H1 (cell line): ENCODE results near the gene NTN4. TPM values are rescaled to one million over a fixed set of nuclear protein-coding genes. Genes with fewer than 3 reads are reported as not detected.

Experiments used
- CREB1 ChIP-seq: IDR thresholded peaks from 2 replicates; pipeline ENCODE4 v1.6.1; 2012; ENCODE audit warnings: inconsistent platforms
- RNF2 ChIP-seq: fragments of 200-900, 300-1000 bp; sonication (generic); IDR thresholded peaks from 2 replicates; pipeline ENCODE4 v1.7.1; 2016; ENCODE audit warnings: borderline replicate concordance, low read depth, mild to moderate bottlenecking, antibody characterized with exemption, low read length; ENCODE audit not compliant: poor library complexity, severe bottlenecking; ENCODE audit errors: missing control alignments
- TCF12 ChIP-seq: IDR thresholded peaks from 2 replicates; pipeline ENCODE4 v1.6.1; 2011; ENCODE audit warnings: low read depth, mild to moderate bottlenecking, low read length
- polyA plus RNA-seq, 7 experiments: library from polyadenylated mRNA; depleted of rRNA in 3 of 7; stranded (reverse) in 5 of 7; unstranded in 2 of 7; fragments of >200 nt in 5 of 7; fragments of 200-250 nt in 2 of 7; gene quantifications; 1 replicate in 5 of 7; 2 replicates in 1 of 7; 4 replicates in 1 of 7; pipeline versions ENCODE4 v1.2.1 to v1.2.3, GENCODE V29; 2011 to 2013; ENCODE audit warnings: missing spikeins in 2 of 7, mixed read lengths in 2 of 7
- total RNA-seq: library from RNA; stranded (reverse); fragmentation: NEBNext Ultra II Directional; extraction: Animal tissue kit (Norgen Biotek cat#: 25700); gene quantifications from 2 replicates; pipeline ENCODE4 v1.2.1, GENCODE V29; 2021
- TF ChIP-seq, protein P1 (sequence below): IDR thresholded peaks from 2 replicates; pipeline ENCODE4 v1.6.1; 2012; ENCODE audit warnings: low read length, inconsistent platforms

Gene NTN4
- total and polyA plus RNA-seq, 2 of the 8 experiments (the other 6 are each of a cell fraction or from before 2014, with no cell fraction given), result 0.74 to 1.3 TPM

DNA sequence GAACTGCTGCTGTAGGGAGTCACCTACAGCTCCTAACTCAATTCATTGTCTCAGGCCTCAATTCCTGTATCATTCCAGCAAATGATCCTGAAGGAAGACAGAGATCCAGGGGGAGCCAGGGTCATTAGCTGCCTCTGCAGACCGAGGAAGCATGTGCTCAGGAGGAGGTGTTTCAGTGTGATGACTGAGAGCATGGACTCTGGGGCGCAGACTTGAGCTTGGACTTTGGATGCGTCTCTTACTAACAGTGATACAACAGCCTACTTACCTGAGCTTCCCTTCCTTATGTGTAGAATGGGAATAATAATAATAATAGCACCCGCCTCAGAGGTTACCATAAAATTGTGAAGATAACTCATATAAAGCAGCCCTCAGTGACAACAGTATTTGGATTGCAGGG, 147.3 kb downstream of the NTN4 start (continued):
- TF ChIP-seq TCF12 (no peak), RNF2 (no peak), CREB1 (no peak)
- TF ChIP-seq, protein P1, sequence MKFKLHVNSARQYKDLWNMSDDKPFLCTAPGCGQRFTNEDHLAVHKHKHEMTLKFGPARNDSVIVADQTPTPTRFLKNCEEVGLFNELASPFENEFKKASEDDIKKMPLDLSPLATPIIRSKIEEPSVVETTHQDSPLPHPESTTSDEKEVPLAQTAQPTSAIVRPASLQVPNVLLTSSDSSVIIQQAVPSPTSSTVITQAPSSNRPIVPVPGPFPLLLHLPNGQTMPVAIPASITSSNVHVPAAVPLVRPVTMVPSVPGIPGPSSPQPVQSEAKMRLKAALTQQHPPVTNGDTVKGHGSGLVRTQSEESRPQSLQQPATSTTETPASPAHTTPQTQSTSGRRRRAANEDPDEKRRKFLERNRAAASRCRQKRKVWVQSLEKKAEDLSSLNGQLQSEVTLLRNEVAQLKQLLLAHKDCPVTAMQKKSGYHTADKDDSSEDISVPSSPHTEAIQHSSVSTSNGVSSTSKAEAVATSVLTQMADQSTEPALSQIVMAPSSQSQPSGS, result no peak
